Lower leg skin (tissue), 4 donors: ENCODE data around the gene EVL. TPM values are rescaled to one million over a fixed set of nuclear protein-coding genes. Genes with fewer than 3 reads are reported as not detected.

Experiments used
- DNase-seq, 2 donors: peaks; one replicate each; pipeline ENCODE4 v3.0.0-alpha.2; 2019; ENCODE audit warnings: low spot score in 2 of 2
- H3K4me3 ChIP-seq: fragments of 200-600 bp; sonication (generic); 2 replicates; pipeline ENCODE4 v1.5.1; 2017; ENCODE audit warnings: mild to moderate bottlenecking, low read depth; ENCODE audit not compliant: poor library complexity, severe bottlenecking
- POLR2A ChIP-seq, 2 donors: fragments of 450-650 bp; IDR thresholded peaks; one replicate each; pipeline ENCODE4 v1.6.1; 2016 to 2017; ENCODE audit warnings: antibody characterized with exemption in 2 of 2, mild to moderate bottlenecking in 1 of 2, moderate library complexity in 1 of 2
- WGBS, 2 donors: methylation state at CpG; one replicate each; pipeline ENCODE4 v1.1.5; 2018; 5-methylcytosine and 5-hydroxymethylcytosine counted together
- intact Hi-C: fragments of 100-400 bp; cut with DNase I; formaldehyde crosslinking; loops from one replicate; pipeline ENCODE4 v1.15.0; 2023; ENCODE audit warnings: low total_unique reads
- total RNA-seq, 4 donors: library from RNA; depleted of rRNA; stranded (reverse); fragments of >200 nt; gene quantifications; one replicate each; pipeline ENCODE4 v1.1.0, GENCODE V29; 2016
- TF ChIP-seq, protein P1 (sequence below), 3 donors: fragments of 450-650 bp; IDR thresholded peaks; one replicate each; pipeline ENCODE4 v1.5.1; 2016; ENCODE audit warnings: antibody characterized with exemption in 3 of 3, mild to moderate bottlenecking in 3 of 3, moderate library complexity in 2 of 3

EVL gene
- total RNA-seq, 4 donors from 2014 or later, result 26.4 to 51.4 (median 40.9) TPM

GRCh38 chr14:100034961-100035500 lies 30.2 kb upstream of the EVL start:
- no peak for TF ChIP-seq POLR2A (IDR thresholded peaks at IDR 0.05)
- TF ChIP-seq, protein P1, sequence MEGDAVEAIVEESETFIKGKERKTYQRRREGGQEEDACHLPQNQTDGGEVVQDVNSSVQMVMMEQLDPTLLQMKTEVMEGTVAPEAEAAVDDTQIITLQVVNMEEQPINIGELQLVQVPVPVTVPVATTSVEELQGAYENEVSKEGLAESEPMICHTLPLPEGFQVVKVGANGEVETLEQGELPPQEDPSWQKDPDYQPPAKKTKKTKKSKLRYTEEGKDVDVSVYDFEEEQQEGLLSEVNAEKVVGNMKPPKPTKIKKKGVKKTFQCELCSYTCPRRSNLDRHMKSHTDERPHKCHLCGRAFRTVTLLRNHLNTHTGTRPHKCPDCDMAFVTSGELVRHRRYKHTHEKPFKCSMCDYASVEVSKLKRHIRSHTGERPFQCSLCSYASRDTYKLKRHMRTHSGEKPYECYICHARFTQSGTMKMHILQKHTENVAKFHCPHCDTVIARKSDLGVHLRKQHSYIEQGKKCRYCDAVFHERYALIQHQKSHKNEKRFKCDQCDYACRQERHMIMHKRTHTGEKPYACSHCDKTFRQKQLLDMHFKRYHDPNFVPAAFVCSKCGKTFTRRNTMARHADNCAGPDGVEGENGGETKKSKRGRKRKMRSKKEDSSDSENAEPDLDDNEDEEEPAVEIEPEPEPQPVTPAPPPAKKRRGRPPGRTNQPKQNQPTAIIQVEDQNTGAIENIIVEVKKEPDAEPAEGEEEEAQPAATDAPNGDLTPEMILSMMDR (IDR thresholded peaks at IDR 0.05), result no peak
- no peak for DNase-seq
- H3K4me3 ChIP-seq, result no peak overlapping the region
- intact Hi-C loops, result no loop called here

DNA sequence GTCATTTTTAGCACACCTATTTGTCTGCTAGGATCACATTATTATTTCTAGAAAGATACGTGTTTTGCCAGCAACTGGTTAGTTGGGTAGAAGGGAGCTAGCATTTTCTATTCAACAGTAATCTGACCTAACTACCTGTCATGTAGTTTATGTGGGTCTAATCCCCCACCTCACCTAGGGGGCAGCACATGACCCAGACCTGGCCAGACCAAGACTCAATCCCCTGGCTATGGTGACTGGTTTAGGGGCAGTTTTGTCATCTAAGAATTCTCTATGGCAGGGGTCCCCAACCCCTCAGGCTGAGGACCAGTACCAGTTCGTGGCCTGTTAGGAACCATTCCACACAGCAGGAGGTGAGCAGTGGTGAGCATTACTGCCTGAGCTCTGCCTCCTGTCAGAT lies 29.5 kb upstream of the EVL start:
- TF ChIP-seq POLR2A (IDR thresholded peaks at IDR 0.05), result no peak
- TF ChIP-seq, protein P1 (IDR thresholded peaks at IDR 0.05), result no peak
- intact Hi-C loops, result no loop called here
- H3K4me3 ChIP-seq, result no peak overlapping the region
- no peak for DNase-seq
- WGBS, 2 donors, result 94 to 100% methylated on average over 2 of the region's 2 CpGs

DNA sequence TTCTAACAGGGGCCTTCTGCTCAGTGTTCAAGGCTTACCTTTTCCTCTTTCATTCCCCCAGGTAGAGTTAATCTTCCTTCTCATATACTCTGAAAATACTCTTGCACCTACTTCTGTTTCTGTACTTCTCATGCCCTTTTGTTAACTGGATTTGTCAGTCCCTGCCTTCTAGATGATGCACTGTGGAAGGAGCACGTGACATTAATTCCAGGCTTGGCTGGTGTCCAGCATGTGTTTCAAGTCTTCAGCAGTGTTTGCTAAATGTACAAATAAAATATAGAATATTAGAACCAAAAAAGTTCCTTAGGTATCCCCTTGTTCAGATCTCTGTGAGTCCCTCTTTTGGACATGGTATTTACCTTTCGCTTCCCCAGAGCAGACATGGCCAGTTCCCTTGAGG lies 27.9 kb upstream of the EVL start:
- intact Hi-C loops, result no loop called here
- DNase-seq, result no peak
- TF ChIP-seq, protein P1 (IDR thresholded peaks at IDR 0.05), result no peak
- no peak for TF ChIP-seq POLR2A (IDR thresholded peaks at IDR 0.05)
- 64 to 65% methylated on average over 2 of the region's 2 CpGs for whole genome bisulfite sequencing, 2 donors
- no peak overlapping the region for H3K4me3 ChIP-seq

- intact Hi-C loops, result no loop called here
- DNase-seq, result no peak
- 85 to 86% methylated on average over 5 of the region's 5 CpGs for WGBS, 2 donors
Observed at GRCh38 chr14:100038065-100038464, 27.2 kb upstream of the EVL start.

DNA sequence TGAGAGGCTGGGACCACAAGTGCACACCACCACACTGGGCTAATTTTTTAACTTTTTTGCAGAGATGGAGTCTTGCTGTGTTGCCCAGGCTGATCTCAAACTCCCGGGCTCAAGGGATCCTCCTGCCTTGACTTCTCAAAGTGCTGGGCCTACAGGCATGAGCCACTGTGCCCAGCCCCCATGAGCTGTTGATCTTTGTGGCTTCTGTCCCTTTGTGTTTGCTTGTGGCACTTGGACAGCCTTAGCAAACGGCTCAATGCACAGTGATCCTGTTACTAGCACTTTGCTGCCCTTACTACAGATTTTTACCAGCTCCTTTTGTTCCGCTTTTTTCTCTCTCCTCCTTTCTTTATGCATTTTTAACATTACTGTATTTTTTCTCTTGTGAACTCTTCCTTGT lies 25.3 kb upstream of the EVL start:
- intact Hi-C loops, result no loop called here
- DNase-seq, result no peak
- TF ChIP-seq, protein P1 (IDR thresholded peaks at IDR 0.05), result no peak
- no peak for TF ChIP-seq POLR2A (IDR thresholded peaks at IDR 0.05)
- H3K4me3 ChIP-seq, result no peak overlapping the region
- WGBS, 2 donors, result 91 to 96% methylated on average over 3 of the region's 3 CpGs

More at GRCh38 chr14:100038065-100038464, 27.2 kb upstream of the EVL start:
- TF ChIP-seq POLR2A (IDR thresholded peaks at IDR 0.05), result no peak
- TF ChIP-seq, protein P1 (IDR thresholded peaks at IDR 0.05), result no peak
- no peak overlapping the region for H3K4me3 ChIP-seq

DNA sequence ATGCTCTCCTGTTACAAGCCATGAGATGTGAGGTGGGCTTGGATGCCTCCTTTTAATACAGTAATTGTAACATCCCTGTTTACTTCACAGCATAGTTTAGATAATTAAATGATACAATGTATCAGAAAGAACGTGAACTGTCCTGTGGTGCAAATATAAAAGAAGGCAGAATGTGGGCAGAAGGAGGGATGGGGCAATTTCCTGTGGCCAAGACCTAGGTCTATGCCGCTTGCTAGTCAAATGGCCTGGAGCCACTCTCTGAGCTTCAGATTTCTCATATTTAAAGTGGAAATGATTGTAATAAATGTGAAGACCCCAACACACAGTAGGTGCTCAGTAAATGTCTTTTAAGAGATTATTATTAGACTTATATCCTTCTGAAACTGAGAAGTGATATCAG lies 24.0 kb upstream of the EVL start:
- intact Hi-C loops, result no loop called here
- no peak for TF ChIP-seq POLR2A (IDR thresholded peaks at IDR 0.05)
- TF ChIP-seq, protein P1 (IDR thresholded peaks at IDR 0.05), result no peak
- WGBS, 2 donors, result 75 to 86% methylated on average over 2 of the region's 2 CpGs
- no peak overlapping the region for H3K4me3 ChIP-seq
- no peak for DNase-seq
